Activated CD8-positive, alpha-beta memory T cell treated with anti-CD3 and anti-CD28 coated beads, Interleukin-2, amount 50 U/mL, for 1 hour (primary cell): ENCODE data around the gene CD300LF.
A peak's percentile ranks its signal among the peaks of the same experiment; 100 is the strongest.

Experiments used
- DNase-seq: peaks from one replicate; pipeline ENCODE4 v3.0.0-alpha.2; 2020; ENCODE audit errors: extremely low read depth

The CD300LF gene

DNA sequence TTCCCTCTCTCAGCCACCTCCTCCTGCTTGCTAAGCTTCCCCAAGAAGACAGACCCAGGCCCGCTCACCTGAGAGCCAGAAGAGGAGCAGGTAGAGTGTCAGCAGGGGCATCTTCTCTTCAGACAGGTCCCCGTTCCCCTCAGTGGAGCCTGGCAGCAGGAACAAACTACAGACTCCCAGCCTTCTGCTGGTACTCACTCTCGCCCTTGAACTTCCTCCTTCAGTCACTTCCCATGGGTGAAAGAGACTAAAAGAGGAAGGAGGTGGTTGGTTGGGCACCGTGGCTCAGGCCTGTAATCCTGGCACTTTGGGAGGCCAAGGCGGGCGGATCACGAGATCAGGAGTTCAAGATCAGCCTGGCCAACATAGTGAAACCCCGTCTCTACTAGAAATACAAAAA lies at the start of gene CD300LF:
Gene CD300LF (minus strand): TSS at position 168 of the 400 bp plus-strand sequence. CDS start 57 bp downstream, at position 111.
- DNase-seq, result no peak

- DNase-seq, result no peak
Observed at GRCh38 chr17:74761931-74762330, 49.2 kb upstream of the CD300LF start.

DNA sequence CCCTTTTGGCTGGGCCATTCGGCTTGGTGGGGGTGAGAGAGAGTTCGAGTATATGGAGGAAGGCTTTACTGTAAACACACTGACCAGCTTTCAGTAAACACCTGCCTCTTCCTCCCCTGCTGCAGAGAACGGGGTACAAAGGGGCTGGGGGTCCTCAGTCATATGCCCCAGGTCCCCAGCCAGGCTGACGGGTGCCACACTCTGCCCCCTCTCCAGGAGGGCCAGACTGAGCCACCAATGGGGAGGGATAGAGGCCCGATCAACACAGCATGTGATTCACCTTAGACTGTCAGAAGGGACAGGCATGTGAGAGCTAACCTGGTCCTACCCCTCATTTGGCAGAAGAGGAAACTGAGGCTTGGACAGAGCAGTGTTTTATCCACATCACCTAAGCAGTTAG lies 48.7 kb upstream of the CD300LF start:
- no peak for DNase-seq

- no peak for DNase-seq
Observed at GRCh38 chr17:74760404-74761105, 47.8 kb upstream of the CD300LF start.

DNA sequence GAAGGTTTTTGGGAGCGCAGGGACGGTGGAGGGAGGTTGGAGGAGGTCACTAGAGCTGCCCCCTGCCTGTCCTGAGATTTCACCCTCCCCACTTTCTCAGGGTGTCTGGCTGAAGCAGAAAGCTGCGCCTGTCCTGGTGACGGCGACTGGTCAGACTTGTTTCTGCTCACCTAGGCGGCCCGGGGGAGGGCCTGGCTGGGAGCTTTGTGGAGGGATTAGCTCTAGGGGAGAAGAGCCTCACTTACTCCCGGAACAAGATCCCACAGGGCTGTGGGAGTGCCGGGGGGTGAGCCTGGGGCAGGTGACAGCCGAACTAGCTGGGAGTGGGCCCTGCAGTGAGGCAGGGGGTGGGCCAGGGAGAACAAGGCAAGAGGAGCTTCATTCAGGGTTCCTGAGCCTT lies 47.2 kb upstream of the CD300LF start:
- no peak for DNase-seq

DNA sequence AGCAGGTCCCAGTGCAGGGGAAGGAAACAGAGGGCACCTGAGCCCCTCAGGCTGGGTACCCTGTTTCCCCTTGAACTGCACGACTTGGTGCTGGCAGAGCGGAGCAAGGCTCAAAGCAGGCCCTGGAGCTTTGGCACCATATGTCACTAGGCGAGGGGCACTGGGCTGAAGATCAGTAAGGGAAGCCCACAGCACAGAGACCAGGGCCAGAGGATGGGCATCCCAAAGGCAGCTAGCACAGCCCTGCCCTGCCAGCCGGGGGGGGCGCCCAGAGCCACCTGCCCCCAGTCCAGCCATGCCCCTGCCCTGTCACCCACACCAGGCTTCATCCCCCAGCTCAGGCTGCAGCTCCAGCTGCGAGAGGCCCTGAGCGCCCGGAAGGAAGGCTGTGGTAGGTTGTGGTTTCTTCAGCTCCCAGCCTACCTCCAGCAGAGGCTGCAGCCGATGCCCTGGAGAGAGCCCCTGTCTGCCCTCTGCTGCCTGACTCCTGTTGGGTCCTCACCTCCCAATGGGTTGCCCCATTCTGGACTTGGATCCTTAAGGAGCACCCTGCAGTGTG lies 46.6 kb upstream of the CD300LF start:
- no peak for DNase-seq

GRCh38 chr17:74758848-74759168 lies 46.1 kb upstream of the CD300LF start:
- no peak for DNase-seq

DNA sequence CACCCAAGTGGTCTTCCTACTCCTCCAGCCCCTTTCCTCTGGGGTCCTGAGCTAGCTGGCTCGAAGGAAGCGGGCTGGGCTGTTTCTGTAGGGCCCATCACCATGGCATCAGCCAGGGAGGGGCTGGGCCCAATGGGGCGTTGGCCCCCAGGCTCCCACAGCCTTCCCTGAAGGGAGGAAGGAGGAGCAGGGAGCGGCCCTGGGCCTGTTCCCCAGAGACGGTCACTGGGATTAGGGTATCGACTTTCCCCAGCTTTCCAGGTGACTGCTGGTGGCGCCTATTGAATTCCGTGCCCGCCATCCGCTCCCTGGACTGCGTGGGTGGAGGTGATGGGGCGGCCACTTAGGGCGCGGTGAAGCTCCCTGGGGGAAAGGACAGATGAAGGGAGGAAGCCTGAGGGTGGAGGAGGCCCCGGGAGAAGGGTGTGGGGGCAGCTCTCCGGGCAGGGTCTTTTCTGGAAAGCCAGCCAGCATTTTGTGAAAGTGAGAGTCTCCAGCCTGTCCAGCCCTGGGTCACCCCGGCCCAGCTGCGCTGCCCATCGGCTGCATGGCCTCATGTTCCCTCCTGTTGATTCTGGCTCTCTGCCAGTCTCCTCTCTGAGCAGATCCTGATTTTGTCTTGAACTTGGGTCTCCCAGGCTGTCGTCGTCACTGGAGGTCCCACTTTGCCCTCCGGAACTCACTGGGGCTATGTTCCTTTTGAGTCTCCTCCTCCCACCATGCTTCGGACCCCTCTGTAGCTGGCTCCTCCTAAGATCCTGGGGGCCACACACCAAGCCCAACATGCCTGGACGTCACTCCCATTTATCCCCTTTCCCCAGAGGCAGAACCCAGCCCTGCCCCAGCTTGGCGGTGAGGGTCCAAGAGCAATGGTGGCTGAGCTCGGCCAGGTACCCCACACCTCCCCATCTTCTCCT lies 45.5 kb upstream of the CD300LF start:
- DNase-seq, result no peak

GRCh38 chr17:74757502-74757901 lies 44.8 kb upstream of the CD300LF start:
- DNase-seq, result no peak

DNA sequence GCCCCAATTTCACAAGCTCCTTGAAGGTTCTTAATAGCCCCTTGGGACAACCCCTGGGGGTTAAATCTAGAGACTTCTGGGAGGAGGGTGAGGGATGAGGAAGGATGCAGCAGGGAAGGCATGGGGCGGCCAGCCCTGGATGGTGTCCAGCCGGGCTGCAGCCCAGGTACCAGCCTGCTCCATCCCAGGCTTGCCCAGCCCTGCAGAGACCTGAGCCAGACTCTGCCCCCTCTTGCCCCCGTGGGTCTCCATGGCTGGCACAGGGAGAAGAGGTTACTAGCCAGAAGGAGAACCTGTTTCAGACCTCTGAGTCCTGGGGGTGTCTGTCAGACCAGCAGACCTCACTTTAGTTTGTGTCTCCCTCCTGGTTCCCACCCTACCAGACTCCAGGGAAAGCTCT lies 44.2 kb upstream of the CD300LF start:
- DNase-seq, result no peak

GRCh38 chr17:74755533-74755932 lies 42.8 kb upstream of the CD300LF start:
- no peak for DNase-seq

DNA sequence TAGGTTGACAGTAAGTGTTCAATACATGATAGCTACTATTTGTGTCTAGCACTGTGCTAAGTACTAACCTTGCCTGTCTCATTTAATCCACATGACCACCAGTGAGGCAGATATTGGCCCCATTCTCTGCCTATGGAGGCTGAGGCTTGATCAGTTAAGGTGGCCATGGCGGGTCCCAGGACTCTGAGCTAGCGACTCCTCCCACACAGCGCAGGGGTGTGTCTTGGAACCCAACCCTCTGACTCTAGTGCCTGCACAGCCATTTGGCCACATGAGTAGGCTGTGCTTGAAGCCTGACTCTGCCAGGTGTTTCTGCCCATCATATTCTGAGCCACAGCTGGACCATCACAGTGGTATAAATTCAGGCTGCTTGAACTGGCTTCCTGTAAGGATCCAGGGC lies 42.1 kb upstream of the CD300LF start:
- no peak for DNase-seq

- no peak for DNase-seq
Observed at GRCh38 chr17:74752822-74753401, 40.2 kb upstream of the CD300LF start.

GRCh38 chr17:74752415-74752814 lies 39.7 kb upstream of the CD300LF start:
- no peak for DNase-seq

DNA sequence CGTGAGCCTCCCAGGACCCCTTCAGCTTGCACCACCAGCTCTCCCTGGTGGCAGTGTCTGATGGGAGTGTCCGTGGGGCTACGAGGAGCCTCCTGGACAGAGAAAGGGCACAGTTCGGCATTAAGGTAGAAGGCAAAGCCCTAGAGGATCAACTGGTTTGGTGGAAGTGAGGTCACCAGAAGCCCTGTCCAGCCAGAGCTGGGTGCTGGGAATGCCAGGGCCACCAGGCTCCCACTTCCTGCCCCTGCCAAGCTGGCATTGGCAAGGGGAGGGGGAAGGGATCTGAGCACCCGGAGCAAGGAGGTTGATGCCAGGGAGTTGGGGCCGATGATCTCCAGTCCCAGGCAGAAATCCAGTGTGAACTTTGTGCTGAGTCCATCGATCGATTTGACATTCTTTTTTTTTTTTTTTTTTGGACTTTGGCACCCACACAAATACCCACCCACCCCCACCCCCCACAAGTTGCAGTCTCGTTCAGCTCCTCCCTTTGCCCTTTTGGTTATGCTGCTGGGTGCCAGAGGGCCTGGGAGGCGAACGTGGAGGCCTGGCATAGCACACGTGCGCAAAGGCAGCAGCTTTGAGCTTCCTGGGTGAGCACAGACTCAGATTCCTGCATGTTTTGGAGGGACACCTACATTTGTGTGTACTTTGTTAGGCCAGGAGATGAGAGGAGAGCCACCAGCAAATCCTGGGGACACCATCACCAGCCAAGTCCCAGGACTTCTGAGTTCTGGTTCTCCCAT lies 37.8 kb upstream of the CD300LF start:
- no peak for DNase-seq

DNA sequence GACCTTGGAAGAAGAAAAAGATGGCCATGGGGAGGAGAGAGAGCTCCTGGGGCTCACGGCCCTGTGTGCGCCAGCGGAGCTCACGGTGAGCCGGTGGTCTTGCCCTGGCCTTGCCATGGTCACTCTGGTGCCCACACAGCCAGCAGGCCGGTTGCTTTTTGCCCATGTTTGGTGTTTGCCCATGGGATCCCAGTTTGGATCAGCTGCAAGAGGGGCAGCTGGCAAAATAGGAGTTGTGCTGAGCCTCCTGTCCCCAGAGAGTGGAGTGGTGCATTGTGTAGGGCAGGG lies 37.3 kb upstream of the CD300LF start:
- DNase-seq, result no peak

GRCh38 chr17:74749279-74750038 lies 36.7 kb upstream of the CD300LF start:
- DNase-seq, result no peak

DNA sequence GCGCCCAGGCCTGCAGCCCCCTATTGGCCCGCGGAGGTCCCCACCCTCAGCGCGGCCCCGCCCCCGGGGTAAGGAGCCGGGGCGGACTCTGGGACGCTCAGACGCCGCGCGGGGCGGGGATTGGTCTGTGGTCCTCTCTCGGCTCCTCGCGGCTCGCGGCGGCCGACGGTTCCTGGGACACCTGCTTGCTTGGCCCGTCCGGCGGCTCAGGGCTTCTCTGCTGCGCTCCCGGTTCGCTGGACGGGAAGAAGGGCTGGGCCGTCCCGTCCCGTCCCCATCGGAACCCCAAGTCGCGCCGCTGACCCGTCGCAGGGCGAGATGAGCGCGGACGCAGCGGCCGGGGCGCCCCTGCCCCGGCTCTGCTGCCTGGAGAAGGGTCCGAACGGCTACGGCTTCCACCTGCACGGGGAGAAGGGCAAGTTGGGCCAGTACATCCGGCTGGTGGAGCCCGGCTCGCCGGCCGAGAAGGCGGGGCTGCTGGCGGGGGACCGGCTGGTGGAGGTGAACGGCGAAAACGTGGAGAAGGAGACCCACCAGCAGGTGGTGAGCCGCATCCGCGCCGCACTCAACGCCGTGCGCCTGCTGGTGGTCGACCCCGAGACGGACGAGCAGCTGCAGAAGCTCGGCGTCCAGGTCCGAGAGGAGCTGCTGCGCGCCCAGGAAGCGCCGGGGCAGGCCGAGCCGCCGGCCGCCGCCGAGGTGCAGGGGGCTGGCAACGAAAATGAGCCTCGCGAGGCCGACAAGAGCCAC lies 36.0 kb upstream of the CD300LF start, which contains the start of gene NHERF1:
Gene NHERF1 (plus strand): TSS at position 100 of the 750 bp plus-strand sequence. CDS start 219 bp downstream, at position 319.
- peak; percentile 73 for DNase-seq

GRCh38 chr17:74748279-74748528 lies 35.5 kb upstream of the CD300LF start:
- DNase-seq, result no peak

DNA sequence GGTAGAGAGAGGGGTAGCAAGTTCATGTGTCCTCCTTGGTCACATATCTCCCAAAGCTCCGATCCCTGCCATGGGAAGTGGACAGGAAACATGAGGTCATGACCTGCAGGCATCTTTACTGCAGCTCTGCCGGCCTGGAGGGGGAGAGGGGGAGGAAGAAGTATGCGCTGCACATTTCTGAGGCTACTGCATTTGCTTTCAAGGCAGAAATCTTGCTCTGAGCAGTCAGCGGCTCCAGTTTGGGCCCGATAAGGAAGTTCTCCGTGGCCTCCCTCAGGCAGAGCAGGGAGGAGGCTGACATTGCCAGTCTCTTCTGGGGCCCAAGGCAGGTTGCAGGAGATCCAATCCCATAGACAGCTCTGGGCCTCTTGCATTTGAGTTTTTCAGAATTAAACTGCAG lies 34.2 kb upstream of the CD300LF start:
- no peak for DNase-seq

DNA sequence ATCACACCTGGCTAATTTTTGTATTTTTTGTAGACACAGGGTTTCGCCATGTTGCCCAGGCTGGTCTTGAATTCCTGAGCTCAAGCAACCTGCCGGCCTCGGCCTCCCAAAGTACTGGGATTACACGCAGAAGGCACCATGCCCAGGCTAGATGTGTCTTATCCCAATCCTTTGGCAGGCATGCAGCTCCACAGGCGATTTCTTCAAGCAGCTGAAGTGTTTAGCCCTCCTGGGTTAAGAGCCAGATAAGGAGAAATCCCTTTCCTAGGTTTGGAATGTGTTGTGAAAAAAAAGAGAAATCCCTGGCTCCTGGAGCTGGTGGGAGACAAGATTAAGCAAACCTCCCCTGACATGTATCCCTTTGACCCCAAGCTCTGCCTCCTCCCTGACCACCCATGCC lies 33.7 kb upstream of the CD300LF start:
- DNase-seq, result no peak
